Measurements from ENCODE around the gene FAM25G. TPM values are rescaled to one million over a fixed set of nuclear protein-coding genes. Genes with fewer than 3 reads are reported as not detected.

FAM25G gene
- total RNA-seq, 1 donor: not detected

DNA sequence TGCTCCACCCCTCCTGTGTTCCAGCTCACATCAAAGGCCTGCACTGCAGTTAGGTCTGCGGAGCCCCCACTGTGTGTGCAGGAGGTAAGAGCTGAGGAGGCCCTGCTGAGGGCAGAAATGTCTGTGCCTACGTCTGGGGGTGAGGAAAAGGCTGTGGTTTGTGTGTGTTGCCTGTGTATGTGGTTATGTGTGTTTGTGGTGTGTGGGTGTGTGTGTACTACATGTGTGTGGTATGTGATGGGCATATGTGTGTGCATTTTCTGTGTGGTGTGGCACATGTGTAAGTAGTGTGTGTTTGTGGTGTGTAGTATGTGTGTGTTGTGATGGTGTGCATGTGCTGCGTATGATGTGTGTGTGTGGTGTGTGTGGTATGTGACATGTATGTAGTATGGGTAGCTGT lies 43.8 kb downstream of the FAM25G start:
- TF ChIP-seq, protein P1, sequence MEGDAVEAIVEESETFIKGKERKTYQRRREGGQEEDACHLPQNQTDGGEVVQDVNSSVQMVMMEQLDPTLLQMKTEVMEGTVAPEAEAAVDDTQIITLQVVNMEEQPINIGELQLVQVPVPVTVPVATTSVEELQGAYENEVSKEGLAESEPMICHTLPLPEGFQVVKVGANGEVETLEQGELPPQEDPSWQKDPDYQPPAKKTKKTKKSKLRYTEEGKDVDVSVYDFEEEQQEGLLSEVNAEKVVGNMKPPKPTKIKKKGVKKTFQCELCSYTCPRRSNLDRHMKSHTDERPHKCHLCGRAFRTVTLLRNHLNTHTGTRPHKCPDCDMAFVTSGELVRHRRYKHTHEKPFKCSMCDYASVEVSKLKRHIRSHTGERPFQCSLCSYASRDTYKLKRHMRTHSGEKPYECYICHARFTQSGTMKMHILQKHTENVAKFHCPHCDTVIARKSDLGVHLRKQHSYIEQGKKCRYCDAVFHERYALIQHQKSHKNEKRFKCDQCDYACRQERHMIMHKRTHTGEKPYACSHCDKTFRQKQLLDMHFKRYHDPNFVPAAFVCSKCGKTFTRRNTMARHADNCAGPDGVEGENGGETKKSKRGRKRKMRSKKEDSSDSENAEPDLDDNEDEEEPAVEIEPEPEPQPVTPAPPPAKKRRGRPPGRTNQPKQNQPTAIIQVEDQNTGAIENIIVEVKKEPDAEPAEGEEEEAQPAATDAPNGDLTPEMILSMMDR (IDR thresholded peaks at IDR 0.05; ENCODE audit: insufficient read depth, low read depth, low read length): no peak
- H3K4me3 ChIP-seq (ENCODE audit: low read depth, low read length): no peak overlapping the region
- no peak for DNase-seq (ENCODE audit: low read depth)

DNA sequence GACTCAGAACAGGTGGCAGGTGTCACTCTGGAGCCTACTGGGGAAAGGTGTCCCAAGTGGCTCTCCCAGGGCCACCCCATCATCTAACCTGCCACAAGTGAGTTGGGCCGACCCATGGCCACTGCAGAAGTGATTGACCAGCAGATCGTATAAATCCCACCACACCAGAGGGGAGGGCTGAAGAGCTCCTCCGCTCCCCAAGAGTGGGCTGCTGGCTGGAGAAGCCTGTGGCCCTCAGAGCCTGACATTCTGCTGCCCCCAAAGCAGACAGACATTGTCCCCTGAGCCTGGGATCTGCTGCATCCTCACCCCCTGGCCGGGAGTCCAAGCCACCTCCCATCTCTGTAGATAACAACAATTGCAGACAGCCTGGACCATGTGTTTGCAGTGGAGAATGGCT lies 44.3 kb downstream of the FAM25G start:
- TF ChIP-seq, protein P1 (IDR thresholded peaks at IDR 0.05; ENCODE audit: insufficient read depth, low read depth, low read length): no peak
- no peak overlapping the region for H3K4me3 ChIP-seq (ENCODE audit: low read depth, low read length)
- no peak for DNase-seq (ENCODE audit: low read depth)

DNA sequence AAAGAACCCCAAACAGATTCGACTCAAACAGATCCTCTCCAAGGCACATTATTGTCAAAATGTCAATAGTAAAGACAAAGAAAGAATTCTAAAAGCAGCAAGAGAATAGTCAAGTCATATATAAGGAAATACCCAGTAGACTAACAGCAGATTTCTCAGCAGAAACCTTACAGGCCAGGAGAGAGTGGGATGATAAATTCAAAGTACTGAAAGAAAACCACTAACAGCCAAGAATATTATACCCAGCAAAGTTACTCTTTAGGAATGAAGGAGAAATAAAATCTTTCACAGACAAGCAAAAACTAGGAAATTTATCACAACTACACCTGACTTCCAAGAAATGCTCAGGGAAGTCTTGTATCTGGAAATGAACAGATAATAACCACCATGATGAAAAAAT lies 45.8 kb downstream of the FAM25G start:
- DNase-seq (ENCODE audit: low read depth): no peak
- H3K4me3 ChIP-seq (ENCODE audit: low read depth, low read length): no peak overlapping the region
- TF ChIP-seq, protein P1 (IDR thresholded peaks at IDR 0.05; ENCODE audit: insufficient read depth, low read depth, low read length): no peak

DNA sequence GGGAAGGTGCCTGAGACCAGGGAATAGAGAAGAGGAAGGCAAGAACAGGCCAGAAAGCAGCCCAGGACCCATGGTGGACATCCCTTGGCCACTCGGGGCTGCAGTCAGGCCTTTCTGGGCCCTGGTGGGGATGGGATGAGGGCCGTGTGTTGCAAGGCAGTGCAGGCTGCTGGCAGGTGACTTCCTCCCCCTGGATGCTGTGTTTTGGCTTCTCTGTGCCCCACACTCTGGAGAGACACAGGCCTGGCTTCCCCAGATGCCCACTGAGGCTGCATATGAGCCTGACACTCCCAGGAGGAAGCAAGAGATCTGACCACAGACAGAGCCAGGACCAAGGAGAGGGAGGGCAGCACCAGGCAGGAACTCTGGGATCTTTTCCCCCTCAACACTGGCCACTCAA lies 47.5 kb downstream of the FAM25G start:
- DNase-seq (ENCODE audit: low read depth): no peak
- TF ChIP-seq, protein P1 (IDR thresholded peaks at IDR 0.05; ENCODE audit: insufficient read depth, low read depth, low read length): no peak
- no peak overlapping the region for H3K4me3 ChIP-seq (ENCODE audit: low read depth, low read length)

DNA sequence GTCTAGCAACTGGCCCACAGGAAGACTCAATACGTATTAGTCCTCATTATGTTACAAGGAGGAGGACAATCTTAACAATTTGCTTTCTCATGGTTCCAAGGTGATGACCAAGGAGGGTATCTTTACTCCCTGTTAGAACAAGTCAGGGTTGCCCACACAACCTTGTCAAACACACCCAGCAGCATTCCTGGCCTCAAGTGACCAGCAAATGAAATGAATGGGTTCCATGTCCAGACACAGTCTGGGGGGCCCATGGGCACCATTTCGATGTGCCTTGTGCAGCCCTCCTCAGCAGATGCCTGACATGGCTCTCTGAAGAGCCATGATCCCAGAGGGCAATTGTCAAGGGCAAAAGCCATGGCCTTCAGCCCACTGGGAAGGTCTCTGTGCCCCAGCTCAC lies 48.4 kb downstream of the FAM25G start:
- no peak for DNase-seq (ENCODE audit: low read depth)
- TF ChIP-seq, protein P1 (IDR thresholded peaks at IDR 0.05; ENCODE audit: insufficient read depth, low read depth, low read length): no peak
- no peak overlapping the region for H3K4me3 ChIP-seq (ENCODE audit: low read depth, low read length)

DNA sequence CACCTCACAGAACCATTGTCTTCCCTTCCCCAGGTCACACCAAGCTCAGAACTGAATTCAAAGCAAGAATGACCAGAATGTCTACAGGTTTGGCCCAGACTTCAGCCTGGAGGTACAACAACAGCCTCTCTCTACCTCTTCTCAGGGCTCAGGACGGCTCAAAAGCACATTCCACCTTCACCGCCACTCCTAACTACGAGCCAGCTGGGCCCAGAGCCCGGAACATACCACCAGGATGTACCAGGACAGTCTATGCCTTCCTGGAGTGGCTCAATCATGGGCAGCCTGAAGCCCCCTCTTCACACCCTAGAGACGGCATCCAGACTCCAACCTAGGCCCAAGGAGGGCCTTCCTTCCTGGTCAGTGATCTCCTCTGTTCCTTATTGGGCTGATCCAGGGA lies 49.1 kb downstream of the FAM25G start:
- no peak for DNase-seq (ENCODE audit: low read depth)
- TF ChIP-seq, protein P1 (IDR thresholded peaks at IDR 0.05; ENCODE audit: insufficient read depth, low read depth, low read length): no peak
- no peak overlapping the region for H3K4me3 ChIP-seq (ENCODE audit: low read depth, low read length)

DNA sequence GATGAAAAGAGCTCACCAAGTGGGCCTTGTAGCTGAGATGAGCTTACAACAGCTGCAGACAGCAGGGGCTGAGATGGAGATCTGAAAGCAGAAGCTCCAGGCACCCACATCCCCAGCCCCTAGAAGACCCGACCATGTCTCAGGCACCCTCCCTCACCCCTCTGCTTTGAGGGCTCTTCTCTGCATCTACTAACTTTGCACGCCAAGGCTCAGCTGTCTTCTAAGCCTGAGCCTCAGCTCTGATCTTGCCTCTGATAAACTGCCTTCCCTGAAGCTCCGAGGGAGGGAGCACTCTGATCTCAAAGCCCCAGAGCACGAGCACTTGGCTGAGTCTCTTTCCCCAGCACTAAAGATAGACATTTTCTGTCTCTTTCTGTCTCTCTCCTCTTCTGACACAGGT lies 49.6 kb downstream of the FAM25G start:
- TF ChIP-seq, protein P1 (IDR thresholded peaks at IDR 0.05; ENCODE audit: insufficient read depth, low read depth, low read length): no peak
- no peak for DNase-seq (ENCODE audit: low read depth)
- H3K4me3 ChIP-seq (ENCODE audit: low read depth, low read length): no peak overlapping the region

All from fibroblast of villous mesenchyme (primary cell).